Sigmoid colon (tissue), 7 donors: ENCODE results near the gene SND1. TPM values are rescaled to one million over a fixed set of nuclear protein-coding genes. Genes with fewer than 3 reads are reported as not detected.

Experiments
- DNase-seq: peaks from one replicate; pipeline ENCODE4 v3.0.0-alpha.2; 2019
- H3K27ac ChIP-seq, 4 donors: fragments of 200-600 bp; sonication (generic); one replicate each; pipeline ENCODE4 v1.5.1; 2016 to 2019; ENCODE audit warnings: mild to moderate bottlenecking in 1 of 4
- H3K27me3 ChIP-seq, 3 donors: fragments of 200-600 bp; sonication (generic); one replicate each; pipeline ENCODE4 v1.5.1; 2019; ENCODE audit warnings: mild to moderate bottlenecking in 1 of 3
- H3K36me3 ChIP-seq, 4 donors: fragments of 200-600 bp; sonication (generic); one replicate each; pipeline ENCODE4 v1.5.1; 2016 to 2019
- H3K4me1 ChIP-seq, 4 donors: fragments of 200-600 bp; sonication (generic); one replicate each; pipeline ENCODE4 v1.5.1; 2017 to 2019
- H3K4me3 ChIP-seq, 4 donors: fragments of 200-600 bp; sonication (generic); one replicate each; pipeline ENCODE4 v1.5.1; 2017 to 2019; ENCODE audit warnings: mild to moderate bottlenecking in 2 of 4, moderate library complexity in 1 of 4
- H3K9me3 ChIP-seq, 4 donors: fragments of 200-600 bp in 3 of 4; sonication (generic) in 3 of 4; one replicate each; pipeline versions ENCODE4 v1.5.1 to v1.6.1; 2013 to 2019
- EP300 ChIP-seq, 4 donors: sonication (generic); formaldehyde crosslinking; IDR thresholded peaks; one replicate each; pipeline ENCODE4 v1.6.1; 2017; ENCODE audit warnings: antibody characterized with exemption in 4 of 4
- POLR2A ChIP-seq, 2 donors: fragments of 450-650 bp; IDR thresholded peaks; one replicate each; pipeline ENCODE4 v1.6.1; 2016; ENCODE audit warnings: antibody characterized with exemption in 2 of 2, mild to moderate bottlenecking in 2 of 2, moderate library complexity in 2 of 2
- POLR2AphosphoS5 ChIP-seq, 4 donors: sonication (generic); formaldehyde crosslinking; IDR thresholded peaks; one replicate each; pipeline ENCODE4 v1.6.1; 2017; ENCODE audit warnings: antibody characterized with exemption in 4 of 4
- WGBS, 2 donors: extraction: QIAGEN DNeasy Blood & Tissue Kit; methylation state at CpG; one replicate each; pipeline ENCODE4 v1.1.7; 2013; 5-methylcytosine and 5-hydroxymethylcytosine counted together
- intact Hi-C: fragments of 100-400 bp; cut with DNase I; formaldehyde crosslinking; loops from one replicate; pipeline ENCODE4 v1.15.1; 2023
- polyA plus RNA-seq, 3 donors: library from polyadenylated mRNA; stranded (reverse); fragments of 200-250 nt; gene quantifications; one replicate each; pipeline ENCODE4 v1.2.3, GENCODE V29; 2013
- total RNA-seq, 4 donors: library from RNA; depleted of rRNA; stranded (reverse); fragments of >200 nt; gene quantifications; one replicate each; pipeline ENCODE4 v1.1.0, GENCODE V29; 2016
- TF ChIP-seq, protein P1 (sequence below), 4 experiments: fragments of 450-650 bp in 3 of 4; fragments of 200-600 bp in 1 of 4; IDR thresholded peaks; one replicate each; pipeline ENCODE4 v1.5.1; 2016 to 2019; ENCODE audit warnings: antibody characterized with exemption in 4 of 4, mild to moderate bottlenecking in 3 of 4, moderate library complexity in 2 of 4
- donor health status: healthy with polysubstance abuse.
- donor health status: Bipolar disorder and iron deficiency.
- donor health status: healthy.

Gene SND1
- total and polyA plus RNA-seq, 7 donors, result 30.6 to 93.4 (median 71.3) TPM

DNA sequence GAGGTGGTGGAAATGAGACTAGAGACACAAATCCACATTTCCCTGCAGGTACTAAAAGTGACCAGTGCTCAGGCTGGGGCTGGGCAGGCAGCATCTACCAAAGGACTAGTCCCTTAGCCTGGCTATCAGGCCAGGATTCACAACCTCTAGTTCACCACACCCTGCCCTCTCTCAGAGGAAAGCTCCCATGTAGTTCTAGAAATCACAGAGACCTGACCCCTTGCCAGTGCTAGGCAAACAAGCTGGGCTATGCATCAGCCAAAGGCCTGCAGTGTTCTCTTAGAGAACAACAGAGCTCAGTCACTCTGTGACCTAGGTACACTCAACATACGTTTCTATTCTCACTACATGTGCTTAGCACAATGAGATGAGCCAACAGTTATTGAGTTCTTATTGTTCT, 405.9 kb downstream of the SND1 start:
- H3K4me1 ChIP-seq, result peaks cover 0 to 6% (median 0%) of the 10 kb centered on the region in 4 donors
- TF ChIP-seq POLR2A (IDR thresholded peaks at IDR 0.05) (no peak), POLR2AphosphoS5 (IDR thresholded peaks at IDR 0.05) (no peak), EP300 (IDR thresholded peaks at IDR 0.05) (no peak)
- TF ChIP-seq, protein P1, sequence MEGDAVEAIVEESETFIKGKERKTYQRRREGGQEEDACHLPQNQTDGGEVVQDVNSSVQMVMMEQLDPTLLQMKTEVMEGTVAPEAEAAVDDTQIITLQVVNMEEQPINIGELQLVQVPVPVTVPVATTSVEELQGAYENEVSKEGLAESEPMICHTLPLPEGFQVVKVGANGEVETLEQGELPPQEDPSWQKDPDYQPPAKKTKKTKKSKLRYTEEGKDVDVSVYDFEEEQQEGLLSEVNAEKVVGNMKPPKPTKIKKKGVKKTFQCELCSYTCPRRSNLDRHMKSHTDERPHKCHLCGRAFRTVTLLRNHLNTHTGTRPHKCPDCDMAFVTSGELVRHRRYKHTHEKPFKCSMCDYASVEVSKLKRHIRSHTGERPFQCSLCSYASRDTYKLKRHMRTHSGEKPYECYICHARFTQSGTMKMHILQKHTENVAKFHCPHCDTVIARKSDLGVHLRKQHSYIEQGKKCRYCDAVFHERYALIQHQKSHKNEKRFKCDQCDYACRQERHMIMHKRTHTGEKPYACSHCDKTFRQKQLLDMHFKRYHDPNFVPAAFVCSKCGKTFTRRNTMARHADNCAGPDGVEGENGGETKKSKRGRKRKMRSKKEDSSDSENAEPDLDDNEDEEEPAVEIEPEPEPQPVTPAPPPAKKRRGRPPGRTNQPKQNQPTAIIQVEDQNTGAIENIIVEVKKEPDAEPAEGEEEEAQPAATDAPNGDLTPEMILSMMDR (IDR thresholded peaks at IDR 0.05), result no peak
- DNase-seq, result no peak
- intact Hi-C loops, result no loop called here
- no peak overlapping the region for H3K4me3 ChIP-seq
- 63 to 76% methylated on average over 1 of the region's 1 CpG for WGBS, 2 donors
- H3K27ac ChIP-seq, result no peak overlapping the region
- no peaks in the 10 kb centered on the region for H3K36me3 ChIP-seq
- no peaks in the 10 kb centered on the region for H3K27me3 ChIP-seq
- no peaks in the 10 kb centered on the region for H3K9me3 ChIP-seq

DNA sequence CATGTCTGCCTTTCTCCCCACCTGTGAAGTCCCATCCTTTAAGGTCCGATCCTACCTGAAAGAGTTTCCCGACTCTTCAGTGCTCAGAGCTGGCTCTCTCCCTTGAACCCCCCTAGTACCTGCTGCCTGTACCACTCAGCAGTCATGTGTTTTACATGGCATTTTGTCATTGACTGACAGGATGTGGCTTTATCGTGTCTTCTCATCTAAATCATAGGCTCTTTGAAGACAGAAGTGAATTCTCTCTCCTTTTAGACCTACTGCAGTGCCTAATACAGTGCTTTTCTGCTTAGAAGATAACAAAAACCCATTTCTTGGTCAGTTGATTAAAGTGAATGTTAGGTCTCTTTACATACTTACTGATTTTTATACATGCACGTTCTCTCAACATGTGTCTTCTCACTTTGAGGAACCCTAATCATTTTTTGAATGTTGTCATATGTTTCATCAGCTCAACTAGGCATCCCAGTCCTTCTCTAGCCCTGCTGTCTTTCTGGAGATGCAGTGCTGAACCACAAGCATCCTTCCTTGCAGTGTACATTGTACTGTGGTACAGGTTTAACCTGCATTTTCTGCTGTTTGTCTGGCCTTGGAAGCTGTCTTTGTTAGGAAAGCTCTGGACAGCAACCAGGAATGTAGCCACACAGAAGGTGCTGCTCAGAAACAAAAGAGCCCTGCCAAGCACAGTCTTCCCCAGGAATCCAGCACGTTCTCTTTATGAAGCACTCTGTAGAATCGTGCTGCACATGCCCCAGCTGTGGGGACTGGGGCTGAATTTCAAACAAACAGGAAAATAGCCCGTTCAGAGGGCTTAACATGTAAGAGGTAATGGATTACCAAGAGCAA, 407.4 kb downstream of the SND1 start:
- Histone ChIP-seq H3K36me3 (no peaks in the 10 kb centered on the region), H3K4me3 (no peak overlapping the region), H3K4me1 (peaks cover 0 to 6% (median 0%) of the 10 kb centered on the region in 4 donors), H3K9me3 (no peaks in the 10 kb centered on the region), H3K27ac (no peak overlapping the region), H3K27me3 (no peaks in the 10 kb centered on the region)
- no peak for TF ChIP-seq POLR2AphosphoS5 (IDR thresholded peaks at IDR 0.05)
- no peak for TF ChIP-seq EP300 (IDR thresholded peaks at IDR 0.05)
- TF ChIP-seq POLR2A (IDR thresholded peaks at IDR 0.05), result no peak
- TF ChIP-seq, protein P1 (IDR thresholded peaks at IDR 0.05), result no peak
- WGBS, 2 donors, result 76 to 89% methylated on average over 7 of the region's 7 CpGs
- intact Hi-C loops, result no loop called here
- no peak for DNase-seq

DNA sequence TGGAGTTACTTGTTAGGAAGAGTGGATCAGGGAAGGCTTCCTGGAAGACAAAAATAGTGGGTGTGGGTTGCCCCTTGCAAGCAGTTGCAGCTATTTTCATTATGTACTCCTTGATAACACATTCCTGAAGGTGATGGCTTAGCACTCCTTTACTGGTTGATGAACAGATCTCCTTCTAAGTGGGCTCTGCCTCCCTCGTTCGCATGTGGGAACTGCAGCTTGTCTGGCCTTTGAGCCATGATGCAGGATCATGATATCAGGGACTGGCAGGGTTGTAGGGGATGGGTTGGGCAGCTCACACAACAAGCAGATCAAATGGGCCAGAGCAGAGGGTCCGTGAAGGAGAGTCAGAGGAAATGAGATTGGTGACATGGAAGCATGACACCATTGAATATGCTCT, 408.0 kb downstream of the SND1 start:
- no peaks in the 10 kb centered on the region for H3K36me3 ChIP-seq
- WGBS, 2 donors, result 91 to 94% methylated on average over 3 of the region's 3 CpGs
- intact Hi-C loops, result no loop called here

DNA sequence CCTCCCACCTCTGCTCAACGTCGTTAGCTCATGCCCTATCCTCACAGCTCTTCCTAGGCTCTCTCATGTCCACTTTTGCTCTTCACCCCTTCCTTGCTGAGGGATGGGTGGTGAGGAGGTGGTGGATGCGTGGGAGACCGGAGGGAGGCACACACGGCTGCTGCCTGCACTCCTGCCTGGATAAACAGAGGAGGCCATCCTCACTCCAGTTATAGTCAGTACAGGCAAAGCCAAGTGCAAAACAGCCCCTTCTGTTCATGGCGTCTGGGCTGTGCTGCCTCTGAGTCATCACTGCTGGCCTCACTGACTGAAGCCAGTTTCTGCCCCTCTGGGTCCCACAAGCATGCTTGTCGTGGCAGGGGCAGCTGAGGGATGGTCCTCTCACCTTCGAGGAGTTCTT, 411.1 kb downstream of the SND1 start:
- Histone ChIP-seq H3K27me3 (no peaks in the 10 kb centered on the region), H3K27ac (no peak overlapping the region), H3K4me3 (no peak overlapping the region), H3K9me3 (no peaks in the 10 kb centered on the region), H3K4me1 (peaks cover 0 to 6% (median 0%) of the 10 kb centered on the region in 4 donors), H3K36me3 (no peaks in the 10 kb centered on the region)
- no peak for DNase-seq
- TF ChIP-seq POLR2A (IDR thresholded peaks at IDR 0.05) (no peak), EP300 (IDR thresholded peaks at IDR 0.05) (no peak), POLR2AphosphoS5 (IDR thresholded peaks at IDR 0.05) (no peak)
- TF ChIP-seq, protein P1 (IDR thresholded peaks at IDR 0.05), result no peak
- WGBS, 2 donors, result 96 to 97% methylated on average over 8 of the region's 8 CpGs
- intact Hi-C loops, result no loop called here

More for the DNA sequence above, 408.0 kb downstream of the SND1 start:
- H3K9me3 ChIP-seq, result no peaks in the 10 kb centered on the region
- H3K27me3 ChIP-seq, result no peaks in the 10 kb centered on the region
- TF ChIP-seq POLR2AphosphoS5 (IDR thresholded peaks at IDR 0.05) (no peak), EP300 (IDR thresholded peaks at IDR 0.05) (no peak), POLR2A (IDR thresholded peaks at IDR 0.05) (no peak)
- TF ChIP-seq, protein P1 (IDR thresholded peaks at IDR 0.05), result no peak
- no peak for DNase-seq
- no peak overlapping the region for H3K27ac ChIP-seq
- peaks cover 0 to 6% (median 0%) of the 10 kb centered on the region in 4 donors for H3K4me1 ChIP-seq
- H3K4me3 ChIP-seq, result no peak overlapping the region
